Karpas-422 (cell line): ENCODE data around the gene PLD3. TPM values are rescaled to one million over a fixed set of nuclear protein-coding genes. Genes with fewer than 3 reads are reported as not detected.

Experiments
- DNase-seq: peaks from one replicate; pipeline ENCODE4 v3.0.0-alpha.2; 2015
- H2AFZ ChIP-seq: fragments of 200-600 bp; sonication (generic); 2 replicates; pipeline ENCODE4 v1.6.1; 2014; ENCODE audit warnings: antibody characterized with exemption, low read length, mixed read lengths
- H3K27ac ChIP-seq: fragments of 200-600 bp; sonication (generic); 2 replicates; pipeline ENCODE4 v1.5.1; 2014; ENCODE audit warnings: mild to moderate bottlenecking, low read length, moderate library complexity
- H3K27me3 ChIP-seq: fragments of 200-600 bp; sonication (generic); 2 replicates; pipeline ENCODE4 v1.6.1; 2014; ENCODE audit warnings: low read length, mixed read lengths
- H3K36me3 ChIP-seq: fragments of 200-600 bp; sonication (generic); 2 replicates; pipeline ENCODE4 v1.6.1; 2014; ENCODE audit warnings: low read length, mixed read lengths; ENCODE audit not compliant: insufficient read depth
- H3K4me1 ChIP-seq: fragments of 200-600 bp; sonication (generic); 2 replicates; pipeline ENCODE4 v1.6.1; 2014; ENCODE audit warnings: mild to moderate bottlenecking, low read length, mixed read lengths
- H3K4me2 ChIP-seq: fragments of 200-600 bp; sonication (generic); 2 replicates; pipeline ENCODE4 v1.6.1; 2014; ENCODE audit warnings: low read length, low read depth, mild to moderate bottlenecking; ENCODE audit not compliant: poor library complexity, severe bottlenecking
- H3K4me3 ChIP-seq: fragments of 200-600 bp; sonication (generic); 2 replicates; pipeline ENCODE4 v1.5.1; 2014; ENCODE audit warnings: mild to moderate bottlenecking, antibody characterized with exemption, low read length, mixed read lengths
- H3K79me2 ChIP-seq: fragments of 200-600 bp; sonication (generic); 2 replicates; pipeline ENCODE4 v1.6.1; 2014; ENCODE audit warnings: mild to moderate bottlenecking, low read length, mixed read lengths
- H3K9ac ChIP-seq: fragments of 200-600 bp; sonication (generic); 2 replicates; pipeline ENCODE4 v1.6.0; 2014; ENCODE audit warnings: low read length
- H3K9me2 ChIP-seq: fragments of 200-600 bp; sonication (generic), shearing (Covaris generic); replicated peaks from 2 replicates; pipeline ENCODE4 v1.6.0; 2014; ENCODE audit warnings: mild to moderate bottlenecking, low read length, moderate library complexity; ENCODE audit not compliant: insufficient read depth
- H3K9me3 ChIP-seq: fragments of 300-700, 200-600 bp; sonication (generic); 2 replicates; pipeline ENCODE4 v1.6.1; 2014; ENCODE audit warnings: low read length, mixed read lengths
- H4K20me1 ChIP-seq: fragments of 200-600 bp; sonication (generic); 2 replicates; pipeline ENCODE4 v1.6.1; 2014; ENCODE audit warnings: mild to moderate bottlenecking, antibody characterized with exemption, low read length, low read depth; ENCODE audit not compliant: insufficient read depth
- total RNA-seq: library from RNA; depleted of rRNA; stranded (reverse); fragments of >200 nt; shearing (Covaris generic); gene quantifications from 2 replicates; pipeline ENCODE4 v1.2.3, GENCODE V29; 2014; ENCODE audit warnings: low replicate concordance

The PLD3 gene
- total RNA-seq, 1 experiment from 2014 or later, result 83.2 TPM

DNA sequence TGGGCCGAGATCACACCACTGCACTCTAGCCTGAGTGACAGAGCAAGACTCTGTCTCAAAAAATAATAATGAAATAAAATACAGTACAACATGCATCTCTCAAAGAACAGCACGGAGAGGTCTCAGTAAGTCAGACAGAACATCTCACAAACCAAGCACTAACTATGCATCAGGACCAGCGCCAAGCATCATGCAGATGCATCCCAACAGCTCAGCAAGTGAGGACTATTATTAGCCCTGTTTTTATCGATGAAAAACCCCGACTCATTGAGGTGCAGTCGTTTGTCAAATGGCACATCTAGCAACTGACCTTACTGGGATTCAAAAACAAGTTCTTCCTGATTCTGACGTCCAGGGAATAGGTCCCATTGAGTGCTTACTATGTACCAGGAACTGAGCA lies 4.1 kb upstream of the PLD3 start:
- no peak overlapping the region for H3K9ac ChIP-seq
- no peaks in the 10 kb centered on the region for H4K20me1 ChIP-seq
- H3K27ac ChIP-seq, result no peak overlapping the region
- H3K36me3 ChIP-seq, result no peaks in the 10 kb centered on the region; the same call in 1 of the 2 replicates
- H3K79me2 ChIP-seq, result peaks cover 60% of the 10 kb centered on the region
- no peaks in the 10 kb centered on the region for H3K27me3 ChIP-seq
- no peaks in the 10 kb centered on the region for H3K9me3 ChIP-seq
- DNase-seq, result no peak
- H2AFZ ChIP-seq, result no peak overlapping the region
- H3K9me2 ChIP-seq, result no peaks in the 10 kb centered on the region
- H3K4me2 ChIP-seq, result no peak overlapping the region
- H3K4me1 ChIP-seq, result peaks cover 14% of the 10 kb centered on the region
- no peak overlapping the region for H3K4me3 ChIP-seq

DNA sequence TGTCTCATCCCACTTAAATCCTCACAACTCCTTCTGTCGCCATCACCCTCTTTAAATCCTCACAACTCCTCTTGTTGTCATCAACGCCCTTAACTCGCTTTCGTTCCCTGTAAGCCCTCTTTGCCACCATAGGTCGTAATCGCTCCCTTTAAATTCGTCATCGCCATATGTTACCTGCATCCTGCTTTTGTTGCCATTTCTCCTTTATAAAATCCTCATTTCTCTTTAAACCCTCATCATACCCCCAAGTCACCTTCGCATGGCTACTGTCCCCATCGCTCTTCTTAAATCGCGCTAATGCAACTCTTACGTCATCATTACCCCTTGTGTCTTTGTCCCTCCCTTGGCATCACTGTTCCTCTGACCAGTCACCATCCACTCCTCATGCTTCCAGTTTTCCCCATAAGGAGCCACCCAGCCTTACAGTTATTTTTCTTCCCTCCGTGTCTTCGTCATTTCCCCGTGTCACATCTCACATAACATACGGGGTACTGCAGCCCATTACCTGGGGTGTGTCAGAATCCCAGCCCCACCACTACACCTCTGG lies 539 bp downstream of the PLD3 start:
- H3K9me2 ChIP-seq, result no peaks in the 10 kb centered on the region
- H3K27ac ChIP-seq, result no peak overlapping the region
- no peaks in the 10 kb centered on the region for H3K27me3 ChIP-seq
- H3K79me2 ChIP-seq, result peaks cover 34% of the 10 kb centered on the region
- DNase-seq, result no peak
- H3K4me1 ChIP-seq, result peaks cover 16% of the 10 kb centered on the region
- H3K9me3 ChIP-seq, result no peaks in the 10 kb centered on the region
- H3K9ac ChIP-seq, result peak overlapping the region; percentile 72
- H4K20me1 ChIP-seq, result no peaks in the 10 kb centered on the region
- peak overlapping the region; percentile 92 for H3K4me2 ChIP-seq
- H3K4me3 ChIP-seq, result peak overlapping the region; percentile 79
- no peak overlapping the region for H2AFZ ChIP-seq
- no peaks in the 10 kb centered on the region; the same call in 1 of the 2 replicates for H3K36me3 ChIP-seq

DNA sequence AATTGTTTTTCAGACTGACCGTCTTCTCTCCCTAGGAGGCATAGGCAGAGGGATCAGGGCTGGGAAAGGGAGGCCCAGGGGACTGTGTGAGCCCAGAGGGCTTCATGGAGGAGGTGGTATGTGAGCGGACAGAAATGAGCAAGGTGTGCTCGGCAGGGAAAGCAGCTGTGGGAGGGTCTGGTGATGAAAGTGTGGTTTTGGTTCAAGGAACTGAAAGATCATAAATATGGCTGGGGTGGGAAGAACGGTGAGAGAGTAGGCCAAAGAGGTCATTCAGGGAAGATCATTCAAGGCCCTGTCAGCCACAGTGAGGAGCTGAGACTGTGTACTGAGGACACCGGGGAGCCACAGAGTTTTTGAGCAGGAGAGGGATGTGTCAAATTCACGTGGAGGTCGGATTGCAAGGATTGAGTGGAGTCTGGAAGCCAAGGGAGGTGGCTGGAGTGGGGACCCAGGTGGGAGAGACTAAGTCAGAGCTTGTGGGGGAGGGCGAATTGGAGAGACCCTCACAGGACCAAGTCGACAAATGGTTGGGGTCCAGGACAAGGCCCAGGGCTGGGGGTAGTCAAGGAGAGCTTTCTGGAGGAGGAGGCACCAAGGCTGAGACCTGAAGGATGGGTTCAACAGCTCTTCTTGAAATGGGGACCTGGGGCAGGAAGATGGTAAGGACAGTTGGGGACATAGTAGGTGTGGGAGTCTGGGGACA lies 7.6 kb downstream of the PLD3 start:
- Histone ChIP-seq H3K27ac (no peak overlapping the region), H3K9ac (no peak overlapping the region), H3K79me2 (no peaks in the 10 kb centered on the region), H4K20me1 (no peaks in the 10 kb centered on the region), H3K27me3 (no peaks in the 10 kb centered on the region), H3K9me2 (no peaks in the 10 kb centered on the region), H3K9me3 (no peaks in the 10 kb centered on the region), H3K4me3 (no peak overlapping the region), H3K4me1 (peaks cover 16% of the 10 kb centered on the region), H2AFZ (no peak overlapping the region), H3K36me3 (no peaks in the 10 kb centered on the region), H3K4me2 (no peak overlapping the region)
- no peak for DNase-seq

DNA sequence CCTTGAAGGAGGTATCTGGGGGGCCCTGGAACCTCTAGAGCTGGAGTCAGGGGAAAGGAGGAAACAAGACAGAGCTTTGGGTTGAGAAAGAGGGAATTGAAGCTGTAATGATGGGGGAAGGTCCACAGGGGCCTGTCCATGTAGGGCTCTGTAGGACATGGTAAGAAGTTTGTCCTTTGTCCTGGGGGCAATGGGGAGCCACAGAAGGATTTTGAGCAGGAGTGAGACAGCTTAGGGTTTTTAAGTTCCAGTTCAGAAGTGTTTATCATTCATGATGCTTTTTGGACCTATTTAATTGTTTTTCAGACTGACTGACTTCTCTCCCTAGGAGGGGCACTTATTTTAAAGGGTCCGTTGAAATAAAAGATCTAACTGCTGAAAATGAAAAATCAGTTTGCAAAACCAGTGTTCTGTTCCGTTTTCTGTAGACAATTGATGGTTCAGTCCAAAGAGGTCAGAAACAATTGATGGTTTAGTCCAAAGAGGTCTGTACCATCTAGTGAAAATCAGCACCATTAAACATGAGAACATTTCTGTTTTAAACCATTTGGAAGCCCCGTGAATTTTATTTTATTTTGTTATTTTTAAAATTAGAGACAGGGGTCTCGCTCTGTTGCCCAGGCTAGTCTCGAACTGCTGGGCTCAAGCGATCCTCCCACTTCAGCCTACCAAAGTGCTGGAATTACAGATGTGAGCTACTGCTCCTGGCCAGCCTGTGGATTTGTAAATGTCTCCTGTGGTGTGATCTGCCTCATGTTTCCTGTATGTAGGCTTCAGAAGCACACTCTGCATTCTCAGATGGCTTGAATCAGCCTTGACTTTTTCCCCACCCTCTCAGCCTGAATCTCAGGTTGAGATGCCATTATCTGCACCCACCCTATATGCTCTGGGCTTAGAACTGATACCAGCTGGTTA lies 8.4 kb downstream of the PLD3 start:
- no peak overlapping the region for H2AFZ ChIP-seq
- no peak overlapping the region for H3K4me2 ChIP-seq
- no peak overlapping the region for H3K9ac ChIP-seq

DNA sequence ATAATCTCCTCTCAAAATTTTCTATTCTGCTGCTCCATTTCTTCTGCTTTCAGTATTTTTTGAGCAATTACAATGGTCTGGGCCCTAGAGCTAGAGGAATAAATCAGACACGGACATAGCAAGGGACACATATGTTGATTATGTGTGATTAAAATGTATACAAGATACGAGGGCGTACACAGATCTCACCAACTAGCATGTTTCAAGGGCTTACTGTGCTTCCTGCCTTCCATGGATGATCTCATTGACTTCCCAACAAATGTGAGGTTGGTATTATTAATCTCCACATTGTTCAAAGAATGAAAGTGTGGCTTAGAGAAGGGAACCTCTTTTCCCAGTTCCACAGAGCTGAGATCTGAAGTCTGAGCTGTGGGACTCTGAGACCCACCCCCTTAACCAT lies 9.1 kb downstream of the PLD3 start:
- Histone ChIP-seq H2AFZ (no peak overlapping the region), H3K27ac (no peak overlapping the region), H4K20me1 (no peaks in the 10 kb centered on the region), H3K27me3 (no peaks in the 10 kb centered on the region), H3K4me2 (no peak overlapping the region), H3K36me3 (no peaks in the 10 kb centered on the region), H3K9ac (no peak overlapping the region), H3K4me3 (no peak overlapping the region), H3K9me3 (no peaks in the 10 kb centered on the region), H3K79me2 (no peaks in the 10 kb centered on the region), H3K9me2 (no peaks in the 10 kb centered on the region), H3K4me1 (peaks cover 16% of the 10 kb centered on the region)
- no peak for DNase-seq

More for the DNA sequence above, 8.4 kb downstream of the PLD3 start:
- no peaks in the 10 kb centered on the region for H3K9me3 ChIP-seq
- DNase-seq, result no peak
- H4K20me1 ChIP-seq, result no peaks in the 10 kb centered on the region
- H3K27ac ChIP-seq, result no peak overlapping the region
- H3K36me3 ChIP-seq, result no peaks in the 10 kb centered on the region
- H3K4me3 ChIP-seq, result no peak overlapping the region
- H3K79me2 ChIP-seq, result no peaks in the 10 kb centered on the region
- no peaks in the 10 kb centered on the region for H3K9me2 ChIP-seq
- H3K4me1 ChIP-seq, result peaks cover 16% of the 10 kb centered on the region
- no peaks in the 10 kb centered on the region for H3K27me3 ChIP-seq

DNA sequence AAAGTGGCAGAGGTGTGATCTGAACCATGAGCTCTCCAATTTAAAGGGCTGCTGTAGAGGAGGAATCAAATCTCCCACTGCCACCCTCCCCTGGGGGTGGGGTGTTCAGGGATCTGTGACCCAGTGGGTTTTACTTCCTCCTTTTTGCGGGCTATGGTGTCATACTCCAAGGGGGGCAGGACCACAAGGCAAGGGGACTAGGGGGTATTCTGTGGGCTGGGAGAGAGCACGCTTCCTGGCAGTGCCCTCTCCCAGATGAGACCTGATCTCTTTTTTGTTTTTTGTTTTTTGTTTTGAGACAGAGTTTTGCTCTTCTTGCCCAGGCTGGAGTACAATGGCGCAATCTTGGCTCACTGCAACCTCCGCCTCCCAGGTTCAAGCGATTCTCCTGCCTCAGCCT lies 10.3 kb downstream of the PLD3 start:
- DNase-seq, result peak; percentile 76
- peak overlapping the region; percentile 32; the same call in 1 of the 2 replicates for H3K9ac ChIP-seq
- no peaks in the 10 kb centered on the region for H3K79me2 ChIP-seq
- no peak overlapping the region for H3K4me3 ChIP-seq
- H4K20me1 ChIP-seq, result no peaks in the 10 kb centered on the region
- no peaks in the 10 kb centered on the region for H3K36me3 ChIP-seq
- H3K4me1 ChIP-seq, result peaks cover 16% of the 10 kb centered on the region
- H3K27me3 ChIP-seq, result no peaks in the 10 kb centered on the region
- H3K4me2 ChIP-seq, result peak overlapping the region; percentile 38
- H3K27ac ChIP-seq, result no peak overlapping the region
- H2AFZ ChIP-seq, result no peak overlapping the region
- no peaks in the 10 kb centered on the region for H3K9me2 ChIP-seq
- no peaks in the 10 kb centered on the region for H3K9me3 ChIP-seq

DNA sequence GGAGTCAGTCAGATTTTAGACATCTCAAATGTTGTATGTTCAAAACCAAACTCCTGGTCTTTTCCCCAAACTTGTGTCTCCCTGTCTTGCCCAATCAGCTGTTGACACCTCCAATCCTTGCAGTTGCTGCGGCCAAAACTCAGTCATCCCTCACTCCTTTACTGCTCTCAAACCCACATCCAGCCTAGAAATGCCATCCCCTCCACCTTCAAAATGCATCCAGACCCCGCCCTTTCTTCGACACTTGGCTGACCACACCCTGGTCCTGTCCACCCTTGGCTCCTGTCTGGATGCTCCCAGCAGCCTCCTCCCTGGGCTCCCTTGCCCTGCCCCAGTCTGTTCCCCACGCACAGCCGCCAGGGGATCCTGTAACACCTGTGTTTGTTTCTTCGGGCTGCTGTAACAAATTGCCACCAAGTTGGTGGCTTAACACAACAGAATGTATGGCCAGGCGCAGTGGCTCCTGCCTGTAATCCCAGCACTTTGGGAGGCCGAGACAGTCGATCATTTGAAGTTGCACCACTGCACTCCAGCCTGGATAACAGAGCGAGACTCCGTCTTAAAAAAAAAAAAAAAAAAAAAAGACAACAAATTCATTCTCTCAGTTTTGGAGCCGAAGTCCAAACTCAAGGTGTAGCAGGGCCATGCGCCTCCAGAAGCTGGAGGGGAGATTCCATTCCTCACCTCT lies 11.7 kb downstream of the PLD3 start:
- H3K9ac ChIP-seq, result no peak overlapping the region
- peaks cover 17% of the 10 kb centered on the region for H3K4me1 ChIP-seq
- H3K4me3 ChIP-seq, result no peak overlapping the region
- no peak overlapping the region for H3K4me2 ChIP-seq
- H3K27me3 ChIP-seq, result no peaks in the 10 kb centered on the region
- H3K9me2 ChIP-seq, result no peaks in the 10 kb centered on the region
- DNase-seq, result no peak
- H2AFZ ChIP-seq, result no peak overlapping the region
- no peaks in the 10 kb centered on the region for H3K9me3 ChIP-seq
- H4K20me1 ChIP-seq, result no peaks in the 10 kb centered on the region
- no peaks in the 10 kb centered on the region for H3K36me3 ChIP-seq
- H3K27ac ChIP-seq, result no peak overlapping the region
- no peaks in the 10 kb centered on the region for H3K79me2 ChIP-seq
